TTC549 (cell line): ENCODE data around the gene KRT6A.
"Not testable (repeated sequence)": the region's sequence is repeated elsewhere in the genome, so short reads cannot be mapped to it uniquely, and the experiment has no call there.

Experiments
- FAIRE-seq: peaks from 2 replicates; lab custom pipeline; 2012; peaks lifted over from hg19 to GRCh38; lab: Jason Lieb, UNC

The KRT6A gene

DNA sequence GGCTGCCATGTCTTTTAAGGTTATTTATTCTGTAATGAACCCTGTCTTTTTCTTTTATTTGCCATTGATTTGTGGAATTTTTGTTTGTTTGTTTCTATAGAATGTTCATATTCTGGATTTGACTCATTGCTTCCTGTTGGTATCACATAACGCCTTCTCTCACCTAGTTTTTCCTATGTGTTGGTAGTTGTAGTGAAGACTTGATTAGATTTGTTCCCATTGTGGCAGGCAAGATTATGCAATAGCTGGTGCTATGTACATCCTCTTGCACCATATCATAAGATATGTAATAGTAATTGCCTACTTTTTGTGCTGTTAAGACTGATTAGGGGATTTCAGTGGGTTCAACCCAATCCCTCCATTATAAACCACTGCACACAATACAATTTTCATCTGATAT lies 37.2 kb downstream of the KRT6A start:
- no peak for FAIRE-seq

- no peak for FAIRE-seq
Observed at GRCh38 chr12:52454411-52455201, 38.5 kb downstream of the KRT6A start.

DNA sequence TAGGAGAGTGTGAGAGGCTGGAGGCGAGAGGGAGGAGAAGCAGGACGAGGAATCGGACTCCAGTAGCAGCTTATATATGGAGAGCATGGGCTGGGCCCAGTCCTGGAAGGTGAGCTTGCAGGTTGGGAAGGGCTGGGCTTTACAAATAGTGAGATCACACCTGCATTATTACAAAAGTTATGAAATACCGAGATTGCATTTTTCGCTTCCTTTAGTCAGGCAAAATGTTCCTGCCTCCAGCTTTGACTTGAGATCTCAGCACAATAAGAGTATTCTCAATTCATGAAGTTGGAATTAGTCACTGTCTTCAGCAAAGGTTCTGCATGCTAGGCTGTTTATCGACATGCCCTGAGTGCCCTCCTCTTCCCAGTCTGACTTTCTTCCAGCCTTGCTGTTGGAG lies 41.0 kb downstream of the KRT6A start, which contains the start of gene KRT6B:
KRT6B (minus strand) TSS at position 46 of the 400 bp plus-strand sequence. CDS start 68 bp downstream, outside the sequence.
- FAIRE-seq, result no peak

DNA sequence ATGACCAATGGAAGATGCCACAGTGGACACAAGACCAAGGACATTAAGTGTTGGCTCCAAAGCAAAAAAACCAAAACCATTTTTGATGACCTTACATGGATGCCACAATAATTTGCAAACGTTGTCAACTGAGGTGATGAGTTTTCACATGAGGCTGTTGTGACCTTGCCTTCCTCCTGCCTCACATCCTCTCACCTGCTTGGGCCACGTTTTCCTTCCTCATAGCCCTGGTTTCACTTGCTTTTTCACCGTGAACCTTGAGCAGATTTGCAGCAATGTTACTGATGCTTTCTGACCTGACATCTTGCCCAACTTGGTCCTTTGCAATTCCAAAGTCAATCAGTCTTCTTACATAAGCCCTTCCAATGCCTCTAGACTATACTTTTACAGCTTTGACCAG lies 44.8 kb downstream of the KRT6A start:
- no peak for FAIRE-seq

- not testable (repeated sequence) for FAIRE-seq
Observed at GRCh38 chr12:52447196-52447595, 45.9 kb downstream of the KRT6A start.

GRCh38 chr12:52446367-52447045 lies 46.6 kb downstream of the KRT6A start:
- FAIRE-seq, result no peak

GRCh38 chr12:52445876-52446275 lies 47.2 kb downstream of the KRT6A start:
- no peak for FAIRE-seq

DNA sequence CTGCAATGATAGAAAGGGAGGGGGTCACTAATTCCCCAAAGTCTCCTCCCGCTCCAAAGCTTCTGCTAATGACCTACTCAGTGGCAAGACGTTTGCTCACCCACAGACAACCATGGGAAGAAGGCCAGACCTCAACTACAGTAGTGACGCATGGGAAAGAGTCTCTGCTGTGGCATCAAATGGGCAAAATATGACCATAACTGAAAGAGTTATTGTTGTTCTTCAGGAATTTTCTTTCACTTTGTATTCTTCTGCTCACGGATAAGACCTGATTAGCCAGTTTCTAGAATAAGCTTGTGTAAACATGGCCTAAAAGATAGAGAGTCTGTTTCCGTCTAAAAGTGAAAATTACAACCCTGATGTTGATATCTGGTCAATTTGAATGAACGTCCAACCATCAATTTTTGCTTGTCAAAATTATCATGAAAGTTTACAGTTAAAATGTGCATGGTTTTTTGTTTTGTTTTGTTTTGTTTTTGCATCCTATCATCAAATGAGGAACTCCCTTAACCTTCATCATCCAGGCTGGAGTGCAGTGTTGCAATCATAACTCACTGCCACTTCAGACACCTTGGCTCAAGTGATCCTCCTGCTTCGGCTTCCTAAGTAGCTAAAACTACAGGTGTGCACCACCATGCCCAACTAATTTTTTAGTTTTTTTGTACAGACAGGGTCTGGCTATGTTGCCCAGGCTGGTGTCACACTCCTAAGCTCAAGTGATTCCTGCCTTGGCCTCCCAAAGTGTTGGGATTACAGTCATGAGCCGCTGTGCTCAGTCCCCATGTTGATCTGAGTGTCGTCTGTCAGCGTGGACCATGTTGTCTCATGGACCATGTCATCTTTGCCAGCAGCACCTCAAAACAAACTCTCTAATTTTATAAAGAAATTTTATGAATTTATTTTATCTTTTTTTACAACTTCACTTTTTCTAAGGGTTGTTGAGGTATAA lies 48.1 kb downstream of the KRT6A start:
- FAIRE-seq, result no peak

- no peak for FAIRE-seq
Observed at GRCh38 chr12:52443966-52444365, 49.1 kb downstream of the KRT6A start.

DNA sequence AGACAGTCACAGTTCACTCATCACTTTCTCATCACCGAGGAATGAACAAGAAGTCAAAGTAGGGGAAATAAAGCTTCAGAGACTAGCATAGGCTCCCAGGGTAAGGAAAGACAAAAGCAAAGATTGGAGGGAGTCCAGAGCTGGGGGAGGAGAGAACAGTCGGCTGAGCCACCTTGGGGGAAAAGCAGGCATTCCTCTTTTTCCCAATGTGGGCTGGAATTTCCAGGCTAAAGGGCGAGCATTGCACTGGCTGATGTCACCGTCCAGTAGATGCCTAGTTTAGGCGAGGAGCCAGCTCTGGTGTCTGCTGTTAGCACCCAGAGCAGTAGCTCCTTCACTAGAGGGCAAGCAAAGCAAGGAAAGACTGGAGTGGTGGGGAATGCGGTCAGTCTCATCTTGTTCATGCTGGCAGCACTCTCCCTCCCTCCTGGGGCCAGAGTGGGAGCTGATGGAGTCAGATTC lies 50.4 kb downstream of the KRT6A start:
- FAIRE-seq, result no peak

DNA sequence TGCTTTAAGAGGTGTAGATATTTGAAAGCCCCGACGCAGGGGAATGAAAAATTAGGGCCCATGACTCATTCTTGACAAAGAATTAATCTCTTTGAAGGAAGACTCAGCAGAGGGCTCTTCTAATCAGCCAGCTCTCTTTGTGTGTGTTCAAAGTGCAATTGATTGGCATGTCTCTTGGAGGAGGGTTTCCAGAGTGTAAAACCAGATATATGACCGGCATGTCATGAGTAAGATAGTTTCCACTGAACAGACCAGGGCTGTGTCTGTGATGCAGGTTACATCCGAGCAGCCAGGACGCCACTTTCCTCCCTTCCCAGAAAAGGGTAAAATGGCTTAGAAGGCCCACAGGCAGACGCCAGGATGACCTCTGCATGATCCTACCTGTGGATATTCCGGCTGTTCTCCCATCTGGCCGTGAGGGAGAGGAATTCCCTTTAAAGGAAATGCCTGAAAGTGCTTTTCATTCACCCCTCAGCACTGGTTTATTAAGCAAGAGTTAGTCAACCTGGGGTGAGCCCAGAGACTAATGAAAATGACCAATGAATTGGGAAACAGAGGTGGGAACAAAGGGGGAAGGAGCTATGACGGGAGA lies 51.6 kb downstream of the KRT6A start:
- no peak for FAIRE-seq

DNA sequence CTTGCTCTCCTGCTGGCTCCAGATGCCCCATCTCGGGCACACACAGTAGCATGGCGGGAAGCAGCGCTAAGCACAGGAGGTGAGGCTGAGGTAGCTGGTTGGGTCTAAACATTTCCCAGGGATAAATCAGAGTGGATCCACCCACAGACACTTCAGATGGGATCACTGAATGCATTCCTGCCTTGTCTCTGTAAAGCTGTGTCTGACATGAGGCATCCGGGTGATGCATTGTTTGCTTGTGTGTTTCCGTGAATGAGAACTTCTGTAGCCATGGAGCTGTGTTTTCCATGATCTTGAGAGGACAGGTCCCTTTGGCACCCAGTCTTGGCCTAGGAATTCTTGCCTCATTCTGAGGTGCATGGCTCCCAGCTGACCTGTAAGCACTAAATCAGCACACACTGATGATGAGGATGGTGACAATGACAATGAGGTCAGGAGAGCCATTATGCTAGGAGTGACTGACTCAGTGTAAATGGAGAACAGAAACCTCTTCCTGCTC lies 52.2 kb downstream of the KRT6A start:
- no peak for FAIRE-seq

DNA sequence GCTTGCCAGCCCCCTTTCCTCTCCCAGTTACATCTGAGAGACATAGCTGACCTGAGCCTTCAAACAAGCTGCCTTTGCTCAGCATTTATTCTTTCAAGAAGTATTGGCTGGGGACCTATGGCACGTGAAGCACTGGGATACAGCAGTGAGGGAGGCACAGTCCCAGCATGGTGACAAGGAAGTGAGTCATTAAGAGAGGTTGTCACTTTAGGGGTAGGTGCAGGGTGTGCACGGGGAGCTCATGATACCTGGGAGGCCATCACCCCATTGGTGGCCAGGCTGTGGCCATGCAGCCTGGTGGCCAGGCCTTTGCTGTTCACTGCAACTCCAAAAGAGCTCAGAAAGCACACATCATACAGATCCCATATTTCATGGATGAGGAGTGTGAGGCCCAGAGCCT lies 53.2 kb downstream of the KRT6A start:
- FAIRE-seq, result no peak

DNA sequence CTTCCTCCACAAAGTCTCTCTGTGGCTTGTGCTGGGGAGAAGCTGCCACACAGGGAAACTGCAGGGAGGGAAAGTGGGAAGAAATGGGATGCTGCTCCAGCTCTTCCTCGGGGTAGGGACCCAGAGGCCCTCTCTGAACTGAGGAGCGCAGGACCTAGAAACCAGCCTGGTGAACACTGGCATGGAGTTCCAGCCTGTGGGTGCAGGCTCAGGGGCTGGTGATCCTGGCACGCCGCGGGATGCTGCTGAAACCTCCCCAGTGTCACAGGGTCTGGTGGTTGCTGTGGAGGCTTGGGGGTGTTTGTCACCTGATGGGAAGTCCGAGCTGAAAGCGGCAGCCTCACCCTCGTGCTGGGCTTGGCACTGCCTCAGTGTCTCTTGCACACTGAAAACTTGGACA lies 53.6 kb downstream of the KRT6A start:
- no peak for FAIRE-seq

DNA sequence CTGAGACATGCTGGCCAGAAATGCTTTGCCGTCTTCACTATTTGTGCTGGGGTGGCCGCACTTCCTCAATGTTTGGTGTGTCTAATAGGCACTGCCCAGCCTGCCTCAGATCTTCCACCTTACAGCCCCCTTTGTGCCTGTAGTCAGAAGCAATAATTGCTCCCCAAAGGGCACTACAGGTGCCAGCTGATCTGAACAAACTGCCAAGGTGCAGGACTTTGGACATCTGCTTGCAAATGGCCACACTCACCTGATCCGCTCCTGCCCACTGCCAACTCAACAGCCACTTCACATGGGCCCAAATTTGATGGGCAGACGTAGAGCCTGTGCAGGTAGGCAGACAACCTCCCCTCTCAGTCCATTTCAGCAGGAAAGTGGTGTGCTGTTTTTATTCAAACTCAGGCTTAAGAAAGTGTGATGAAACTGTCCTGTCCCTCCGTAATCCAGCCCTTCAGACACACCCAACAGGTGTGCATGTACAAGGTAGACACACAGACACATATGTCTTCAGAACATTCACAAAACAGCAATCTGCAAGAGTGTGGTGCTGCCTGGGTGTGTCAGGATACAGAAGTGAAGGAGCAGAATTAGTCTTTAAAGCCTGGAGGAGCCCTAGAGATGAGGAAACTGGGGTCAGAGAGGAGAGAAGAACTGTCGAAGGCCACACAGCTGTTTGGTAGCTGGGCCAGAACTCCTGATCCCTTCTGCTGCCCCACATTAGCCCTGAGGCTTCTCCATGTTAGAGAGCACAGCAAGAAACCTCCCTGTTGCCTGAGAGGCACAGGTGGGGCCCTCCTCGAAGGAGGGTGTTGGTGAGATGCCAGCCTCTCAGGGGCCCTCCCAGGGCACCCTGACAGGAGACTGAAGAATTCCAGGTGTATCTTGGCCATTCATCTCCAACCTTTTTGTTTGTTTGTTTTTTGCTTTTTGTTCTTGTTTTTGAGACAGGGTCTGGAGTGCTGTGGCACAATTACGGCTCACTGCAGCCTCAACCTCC lies 54.5 kb downstream of the KRT6A start:
- FAIRE-seq, result no peak

GRCh38 chr12:52437508-52437907 lies 55.5 kb downstream of the KRT6A start:
- no peak for FAIRE-seq
